Breast epithelium (tissue), 3 donors: ENCODE data around the gene TANGO6.

Experiments used
- POLR2A ChIP-seq: fragments of 450-650 bp; IDR thresholded peaks from one replicate; pipeline ENCODE4 v1.6.1; 2016; ENCODE audit warnings: antibody characterized with exemption, mild to moderate bottlenecking, moderate library complexity
- POLR2AphosphoS5 ChIP-seq, 3 donors: sonication (generic); formaldehyde crosslinking; IDR thresholded peaks; one replicate each; pipeline ENCODE4 v1.6.1; 2017; ENCODE audit warnings: antibody characterized with exemption in 3 of 3
- TF ChIP-seq, protein P1 (sequence below), 3 donors: fragments of 450-650 bp; IDR thresholded peaks; one replicate each; pipeline ENCODE4 v1.5.1; 2016 to 2017; ENCODE audit warnings: antibody characterized with exemption in 3 of 3, mild to moderate bottlenecking in 3 of 3, moderate library complexity in 3 of 3

DNA sequence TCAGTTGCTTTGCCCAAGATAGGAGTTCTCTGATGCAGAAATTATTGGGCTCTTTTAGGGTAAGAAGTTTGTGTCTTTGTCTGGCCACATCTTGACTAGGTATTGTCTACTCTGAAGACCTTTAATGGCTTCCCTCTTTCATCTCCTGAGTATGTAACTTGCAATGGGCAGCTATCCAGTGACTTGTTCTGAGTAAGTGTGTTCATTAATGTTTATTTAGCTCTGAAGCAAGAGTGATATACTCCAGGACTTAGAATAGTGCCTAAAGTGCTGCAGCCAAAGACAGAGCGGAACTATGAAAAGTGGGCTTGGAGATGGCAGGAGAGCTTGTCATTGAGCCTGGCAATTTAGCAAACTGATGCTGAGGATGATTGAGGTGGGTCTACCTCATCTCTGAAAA, 8.8 kb upstream of the TANGO6 start:
- TF ChIP-seq, protein P1, sequence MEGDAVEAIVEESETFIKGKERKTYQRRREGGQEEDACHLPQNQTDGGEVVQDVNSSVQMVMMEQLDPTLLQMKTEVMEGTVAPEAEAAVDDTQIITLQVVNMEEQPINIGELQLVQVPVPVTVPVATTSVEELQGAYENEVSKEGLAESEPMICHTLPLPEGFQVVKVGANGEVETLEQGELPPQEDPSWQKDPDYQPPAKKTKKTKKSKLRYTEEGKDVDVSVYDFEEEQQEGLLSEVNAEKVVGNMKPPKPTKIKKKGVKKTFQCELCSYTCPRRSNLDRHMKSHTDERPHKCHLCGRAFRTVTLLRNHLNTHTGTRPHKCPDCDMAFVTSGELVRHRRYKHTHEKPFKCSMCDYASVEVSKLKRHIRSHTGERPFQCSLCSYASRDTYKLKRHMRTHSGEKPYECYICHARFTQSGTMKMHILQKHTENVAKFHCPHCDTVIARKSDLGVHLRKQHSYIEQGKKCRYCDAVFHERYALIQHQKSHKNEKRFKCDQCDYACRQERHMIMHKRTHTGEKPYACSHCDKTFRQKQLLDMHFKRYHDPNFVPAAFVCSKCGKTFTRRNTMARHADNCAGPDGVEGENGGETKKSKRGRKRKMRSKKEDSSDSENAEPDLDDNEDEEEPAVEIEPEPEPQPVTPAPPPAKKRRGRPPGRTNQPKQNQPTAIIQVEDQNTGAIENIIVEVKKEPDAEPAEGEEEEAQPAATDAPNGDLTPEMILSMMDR (IDR thresholded peaks at IDR 0.05) = no peak
- TF ChIP-seq POLR2AphosphoS5 (IDR thresholded peaks at IDR 0.05) = no peak
- TF ChIP-seq POLR2A = no peak
